Thyroid gland (tissue), 4 donors: Measurements from ENCODE around the gene CLDN1. TPM values are rescaled to one million over a fixed set of nuclear protein-coding genes. Genes with fewer than 3 reads are reported as not detected.

ENCODE experiments used
- DNase-seq, 2 donors: peaks; one replicate each; pipeline ENCODE4 v3.0.0-alpha.2; 2019
- H3K27ac ChIP-seq, 3 donors: fragments of 200-600 bp; sonication (generic); 1 replicate in 2 of 3; 2 replicates in 1 of 3; pipeline ENCODE4 v1.5.1; 2016 to 2019; ENCODE audit warnings: mild to moderate bottlenecking in 1 of 3, moderate library complexity in 1 of 3
- H3K27me3 ChIP-seq: fragments of 200-600 bp; sonication (generic); one replicate; pipeline ENCODE4 v1.5.1; 2019
- H3K36me3 ChIP-seq, 2 donors: fragments of 200-600 bp; sonication (generic); one replicate each; pipeline ENCODE4 v1.5.1; 2016 to 2019
- H3K4me1 ChIP-seq, 2 donors: fragments of 200-600 bp; sonication (generic); one replicate each; pipeline ENCODE4 v1.5.1; 2017 to 2019
- H3K4me3 ChIP-seq, 3 donors: fragments of 200-600 bp; sonication (generic); replicated peaks in 1 of 3; 1 replicate in 2 of 3; 2 replicates in 1 of 3; pipeline ENCODE4 v1.5.1; 2016; ENCODE audit warnings: mild to moderate bottlenecking in 1 of 3
- H3K9me3 ChIP-seq: fragments of 200-600 bp; sonication (generic); one replicate; pipeline ENCODE4 v1.5.1; 2017
- CTCF ChIP-seq, 6 experiments: fragments of 200-600 bp in 3 of 6; fragments of 450-650 bp in 3 of 6; sonication (generic) in 3 of 6; IDR thresholded peaks; one replicate each; pipeline ENCODE4 v1.5.1; 2016 to 2019; ENCODE audit warnings: antibody characterized with exemption in 6 of 6, mild to moderate bottlenecking in 2 of 6, inconsistent platforms in 1 of 6, moderate library complexity in 1 of 6
- POLR2A ChIP-seq, 2 donors: fragments of 450-650 bp; IDR thresholded peaks; one replicate each; pipeline ENCODE4 v1.6.1; 2017; ENCODE audit warnings: antibody characterized with exemption in 2 of 2, mild to moderate bottlenecking in 2 of 2, moderate library complexity in 1 of 2
- WGBS, 2 donors: methylation state at CpG; one replicate each; pipeline ENCODE4 v1.1.5; 2017; 5-methylcytosine and 5-hydroxymethylcytosine counted together
- intact Hi-C: fragments of 100-400 bp; cut with DNase I; formaldehyde crosslinking; loops from one replicate; pipeline ENCODE4 v1.15.1; 2023
- total RNA-seq, 4 donors: library from RNA; depleted of rRNA; stranded (reverse); fragments of >200 nt; gene quantifications; one replicate each; pipeline ENCODE4 v1.2.3, GENCODE V29; 2016

CLDN1 gene
- 10 to 100 TPM in 2 of 4 donors, 1 to 10 TPM in 2; 5.1 to 29.2 (median 8.5) TPM for total RNA-seq

- H3K4me3 ChIP-seq, result peak within 1 kb of the TSS; percentile 48 to 67 (median 61)
- no peaks in the 10 kb centered on the region for H3K9me3 ChIP-seq
- no peaks in the 10 kb centered on the region for H3K36me3 ChIP-seq
- intact Hi-C loops, result loop anchor here (10.0 kb wide), 1 partner anchor 357 kb away; no protein-coding TSS in a partner anchor
- WGBS, 2 donors, result 17 to 22% methylated on average over 5 to 18 of the region's 64 CpGs
- H3K4me1 ChIP-seq, result peaks cover 4 to 15% of the 10 kb centered on the region in 2 donors
- DNase-seq, result peak; percentile 82 to 89
- peak within 1 kb of the TSS in 1 of 3 donors; percentile 58 for H3K27ac ChIP-seq
- TF ChIP-seq CTCF (IDR thresholded peaks at IDR 0.05), result peak; percentile 61 to 99 (median 93)
- peak in 1 of 2 donors; percentile 71 for TF ChIP-seq POLR2A (IDR thresholded peaks at IDR 0.05)
- no peaks in the 10 kb centered on the region for H3K27me3 ChIP-seq
These were observed at the start of gene CLDN1 for GRCh38 chr3:190321789-190322603. CLDN1 (minus strand) TSS chr3:190322446; CDS start chr3:190322206, 240 bp downstream.

- no peak for DNase-seq
- H3K4me3 ChIP-seq, result no peak overlapping the region
- H3K9me3 ChIP-seq, result no peaks in the 10 kb centered on the region
- no peaks in the 10 kb centered on the region for H3K36me3 ChIP-seq
- no peak overlapping the region for H3K27ac ChIP-seq
- H3K27me3 ChIP-seq, result no peaks in the 10 kb centered on the region
- TF ChIP-seq POLR2A (IDR thresholded peaks at IDR 0.05), result no peak
- no peak for TF ChIP-seq CTCF (IDR thresholded peaks at IDR 0.05)
- intact Hi-C loops, result no loop called here
- peaks cover 4 to 6% of the 10 kb centered on the region in 2 donors for H3K4me1 ChIP-seq
- WGBS, 2 donors, result 46% methylated on average over 2 of the region's 2 CpGs
These were observed 48.9 kb upstream of the CLDN1 start for GRCh38 chr3:190371152-190371551.

- no peak for DNase-seq
- no peaks in the 10 kb centered on the region for H3K27me3 ChIP-seq
- TF ChIP-seq POLR2A (IDR thresholded peaks at IDR 0.05) (no peak), CTCF (IDR thresholded peaks at IDR 0.05) (no peak)
- H3K27ac ChIP-seq, result no peak overlapping the region
- WGBS, 2 donors, result 88 to 97% methylated on average over 2 of the region's 2 CpGs
- H3K9me3 ChIP-seq, result no peaks in the 10 kb centered on the region
- peaks cover 4 to 6% of the 10 kb centered on the region in 2 donors for H3K4me1 ChIP-seq
- intact Hi-C loops, result no loop called here
- no peaks in the 10 kb centered on the region for H3K36me3 ChIP-seq
- H3K4me3 ChIP-seq, result no peak overlapping the region
These were observed 48.1 kb upstream of the CLDN1 start for GRCh38 chr3:190370369-190370768.

- Histone ChIP-seq H3K36me3 (no peaks in the 10 kb centered on the region), H3K4me1 (peaks cover 4 to 6% of the 10 kb centered on the region in 2 donors), H3K27ac (no peak overlapping the region), H3K4me3 (no peak overlapping the region), H3K27me3 (no peaks in the 10 kb centered on the region), H3K9me3 (no peaks in the 10 kb centered on the region)
- WGBS, 2 donors, result 75 to 77% methylated on average over 5 of the region's 5 CpGs
- TF ChIP-seq POLR2A (IDR thresholded peaks at IDR 0.05), result no peak
- no peak for TF ChIP-seq CTCF (IDR thresholded peaks at IDR 0.05)
- DNase-seq, result no peak
- intact Hi-C loops, result no loop called here
These were observed 47.5 kb upstream of the CLDN1 start for GRCh38 chr3:190369668-190370295.

- DNase-seq, result no peak
- intact Hi-C loops, result no loop called here
- TF ChIP-seq CTCF (IDR thresholded peaks at IDR 0.05) (no peak), POLR2A (IDR thresholded peaks at IDR 0.05) (no peak)
These were observed 46.6 kb upstream of the CLDN1 start for GRCh38 chr3:190368881-190369280.

More at GRCh38 chr3:190368881-190369280, 46.6 kb upstream of the CLDN1 start:
- no peaks in the 10 kb centered on the region for H3K27me3 ChIP-seq
- H3K4me3 ChIP-seq, result no peak overlapping the region
- H3K27ac ChIP-seq, result no peak overlapping the region
- no peaks in the 10 kb centered on the region for H3K36me3 ChIP-seq
- H3K4me1 ChIP-seq, result no peaks in the 10 kb centered on the region
- no peaks in the 10 kb centered on the region for H3K9me3 ChIP-seq
